Measurements from ENCODE around the gene RAB11B.
"Not testable (repeated sequence)": the region's sequence is repeated elsewhere in the genome, so short reads cannot be mapped to it uniquely, and the experiment has no call there.

RAB11B gene

GRCh38 chr19:8377598-8377997 is 12.6 kb upstream of the RAB11B start:
- DNase-seq (ENCODE audit: insufficient read length, low spot score) = no peak
- TF ChIP-seq, protein P1, sequence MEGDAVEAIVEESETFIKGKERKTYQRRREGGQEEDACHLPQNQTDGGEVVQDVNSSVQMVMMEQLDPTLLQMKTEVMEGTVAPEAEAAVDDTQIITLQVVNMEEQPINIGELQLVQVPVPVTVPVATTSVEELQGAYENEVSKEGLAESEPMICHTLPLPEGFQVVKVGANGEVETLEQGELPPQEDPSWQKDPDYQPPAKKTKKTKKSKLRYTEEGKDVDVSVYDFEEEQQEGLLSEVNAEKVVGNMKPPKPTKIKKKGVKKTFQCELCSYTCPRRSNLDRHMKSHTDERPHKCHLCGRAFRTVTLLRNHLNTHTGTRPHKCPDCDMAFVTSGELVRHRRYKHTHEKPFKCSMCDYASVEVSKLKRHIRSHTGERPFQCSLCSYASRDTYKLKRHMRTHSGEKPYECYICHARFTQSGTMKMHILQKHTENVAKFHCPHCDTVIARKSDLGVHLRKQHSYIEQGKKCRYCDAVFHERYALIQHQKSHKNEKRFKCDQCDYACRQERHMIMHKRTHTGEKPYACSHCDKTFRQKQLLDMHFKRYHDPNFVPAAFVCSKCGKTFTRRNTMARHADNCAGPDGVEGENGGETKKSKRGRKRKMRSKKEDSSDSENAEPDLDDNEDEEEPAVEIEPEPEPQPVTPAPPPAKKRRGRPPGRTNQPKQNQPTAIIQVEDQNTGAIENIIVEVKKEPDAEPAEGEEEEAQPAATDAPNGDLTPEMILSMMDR (IDR thresholded peaks at IDR 0.05; ENCODE audit: insufficient read depth, missing control alignments) = no peak
- no peak for FAIRE-seq

DNA sequence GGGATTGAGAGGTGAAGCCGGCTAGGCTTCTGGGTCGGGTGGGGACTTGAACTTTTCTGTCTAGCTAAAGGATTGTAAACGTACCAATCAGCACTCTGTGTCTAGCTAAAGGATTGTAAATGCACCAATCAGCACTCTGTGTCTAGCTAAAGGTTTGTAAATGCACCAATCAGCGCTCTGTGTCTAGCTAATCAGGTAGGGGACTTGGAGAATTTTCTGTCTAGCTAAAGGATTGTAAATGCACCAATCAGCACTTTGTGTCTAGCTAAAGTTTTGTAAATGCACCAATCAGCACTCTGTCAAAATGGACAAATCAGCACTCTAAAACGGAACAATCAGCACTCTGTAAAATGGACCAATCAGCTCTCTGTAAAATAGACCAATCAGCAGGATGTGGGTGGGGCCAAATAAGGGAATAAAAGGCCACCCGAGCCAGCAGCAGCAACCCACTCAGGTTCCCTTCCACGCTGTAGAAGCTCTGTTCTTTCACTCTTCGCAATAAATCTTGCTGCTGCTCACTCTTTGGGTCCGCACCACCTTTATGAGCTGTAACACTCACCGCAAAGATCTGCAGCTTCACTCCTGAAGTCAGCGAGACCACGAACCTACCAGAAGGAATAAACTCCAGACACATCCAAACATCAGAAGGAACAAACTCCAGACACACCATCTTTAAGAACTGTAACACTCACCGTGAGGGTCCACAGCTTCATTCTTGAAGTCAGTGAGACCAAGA is 10.8 kb upstream of the RAB11B start:
- DNase-seq (ENCODE audit: insufficient read length, low spot score); FAIRE-seq: not testable (repeated sequence)

DNA sequence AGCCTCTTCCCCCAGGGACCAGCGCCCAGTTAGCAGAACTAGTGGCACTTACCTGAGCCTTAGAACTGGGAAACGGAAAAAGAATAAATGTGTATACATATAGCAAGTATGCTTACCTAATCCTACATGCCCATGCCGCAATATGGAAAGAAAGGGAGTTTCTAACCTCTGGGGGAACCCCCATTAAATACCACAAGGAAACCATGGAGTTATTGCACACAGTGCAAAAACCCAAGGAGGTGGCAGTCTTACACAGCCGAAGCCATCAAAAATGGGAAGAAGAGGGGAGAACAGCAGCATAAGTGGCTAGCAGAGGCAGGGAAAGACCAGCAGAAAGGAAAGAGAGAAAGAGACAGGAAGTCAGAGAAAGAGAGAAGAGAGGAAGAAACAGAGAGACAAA is 5.6 kb upstream of the RAB11B start:
- not testable (repeated sequence) for FAIRE-seq; DNase-seq (ENCODE audit: insufficient read length, low spot score)

DNA sequence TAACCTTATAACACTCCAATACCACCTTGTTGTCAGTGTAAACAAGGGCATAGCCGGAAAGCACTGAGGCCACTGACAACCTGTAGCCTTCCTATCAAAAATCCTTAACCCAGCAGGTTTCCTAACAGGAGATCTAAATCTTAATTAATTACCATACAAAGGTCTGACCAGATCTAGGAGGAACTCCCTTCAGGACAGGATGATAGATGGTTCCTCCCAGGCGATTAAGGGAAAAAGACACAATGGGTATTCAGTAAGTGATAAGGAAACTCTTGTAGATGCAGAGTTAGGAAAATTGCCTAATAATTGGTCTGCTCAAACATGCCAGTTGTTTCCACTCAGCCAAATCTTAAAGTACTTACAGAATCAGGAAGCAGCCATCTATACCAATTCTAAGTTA is 5.1 kb upstream of the RAB11B start:
- not testable (repeated sequence) for DNase-seq (ENCODE audit: insufficient read length, low spot score); FAIRE-seq

- not testable (repeated sequence) for FAIRE-seq; DNase-seq (ENCODE audit: insufficient read length, low spot score)
Measured at GRCh38 chr19:8385566-8385965, 4.6 kb upstream of the RAB11B start.

DNA sequence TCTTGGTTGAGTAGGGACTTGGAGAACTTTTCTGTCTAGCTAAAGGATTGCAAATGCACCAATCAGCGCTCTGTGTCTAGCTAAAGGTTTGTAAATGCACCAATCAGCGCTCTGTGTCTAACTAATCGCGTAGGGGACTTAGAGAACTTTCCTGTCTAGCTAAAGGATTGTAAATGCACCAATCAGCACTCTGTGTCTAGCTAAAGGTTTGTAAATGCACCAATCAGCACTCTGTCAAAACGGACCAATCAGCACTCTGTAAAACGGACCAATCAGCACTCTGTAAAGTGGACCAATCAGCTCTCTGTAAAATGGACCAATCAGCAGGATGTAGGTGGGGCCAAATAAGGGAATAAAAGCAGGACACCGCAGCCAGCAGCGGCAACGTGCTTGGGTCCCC is 3.7 kb upstream of the RAB11B start:
- DNase-seq (ENCODE audit: insufficient read length, low spot score); FAIRE-seq: not testable (repeated sequence)

DNA sequence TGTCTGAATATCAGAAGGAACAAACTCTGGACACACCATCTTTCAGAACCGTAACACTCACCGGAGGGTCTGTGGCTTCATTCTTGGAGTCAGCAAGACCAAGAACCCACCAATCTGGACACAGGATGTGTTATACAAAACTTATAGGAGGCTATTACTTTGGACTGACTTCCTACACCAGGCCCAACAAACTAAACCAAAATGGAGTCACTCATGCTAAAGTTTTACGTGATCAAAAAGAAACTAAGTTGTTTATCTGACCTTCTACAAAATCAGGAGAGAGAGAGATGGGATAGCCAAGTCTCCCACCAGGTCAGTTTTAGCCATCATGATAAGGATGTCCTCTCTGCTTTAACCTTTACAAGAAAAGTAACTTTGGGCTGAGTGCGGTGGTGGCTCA is 3.2 kb upstream of the RAB11B start:
- TF ChIP-seq, protein P1 (IDR thresholded peaks at IDR 0.05; ENCODE audit: insufficient read depth, missing control alignments) = no peak
- DNase-seq (ENCODE audit: insufficient read length, low spot score) = no peak
- no peak for FAIRE-seq

- DNase-seq (ENCODE audit: insufficient read length, low spot score) (no peak), FAIRE-seq (no peak)
- TF ChIP-seq, protein P1 (IDR thresholded peaks at IDR 0.05; ENCODE audit: insufficient read depth, missing control alignments) = no peak
Measured at GRCh38 chr19:8387688-8388611, 2.2 kb upstream of the RAB11B start.

- FAIRE-seq (no peak), DNase-seq (ENCODE audit: insufficient read length, low spot score) (no peak)
- TF ChIP-seq, protein P1 (IDR thresholded peaks at IDR 0.05; ENCODE audit: insufficient read depth, missing control alignments) = no peak
Measured at GRCh38 chr19:8388612-8388958, 1.6 kb upstream of the RAB11B start.

- TF ChIP-seq, protein P1 (IDR thresholded peaks at IDR 0.05; ENCODE audit: insufficient read depth, missing control alignments) = no peak
- no peak for FAIRE-seq
- peak; percentile 88 for DNase-seq (ENCODE audit: insufficient read length, low spot score)
Measured at GRCh38 chr19:8390617-8390981, 439 bp downstream of the RAB11B start.
